Mesangial cell (primary cell): ENCODE results near the gene CCN6. TPM values are rescaled to one million over a fixed set of nuclear protein-coding genes. Genes with fewer than 3 reads are reported as not detected.

Source experiments
- total RNA-seq: library from RNA; depleted of rRNA; stranded (reverse); fragments of >200 nt; gene quantifications from 2 replicates; pipeline ENCODE4 v1.2.3, GENCODE V29; 2015

Gene CCN6
- total RNA-seq = 0.33 TPM in 1 of 2 replicates, not detected in the other

GRCh38 chr6:112054001-112054400 lies at the start of gene CCN6:
CCN6 (plus strand) TSS chr6:112054104; CDS start chr6:112054358, 254 bp downstream.

GRCh38 chr6:112087136-112087911 lies 33.4 kb downstream of the CCN6 start, which contains the start of the genes FAM229B and TUBE1:
FAM229B (plus strand) TSS chr6:112087591; CDS start chr6:112099284, 11,693 bp downstream.
TUBE1 (minus strand) TSS chr6:112087482; CDS start chr6:112087434, 48 bp downstream.

Other genes with a start within 250 kb of the CCN6 start
- 19.2 and 31.8 TPM in 2 replicates for gene FYN, start 180.7 kb upstream of the CCN6 start, total RNA-seq
- gene TUBE1, start 33.4 kb downstream of the CCN6 start, total RNA-seq = 10.6 and 13.7 TPM in 2 replicates
- 3.7 and 13.2 TPM in 2 replicates for gene FAM229B, start 33.5 kb downstream of the CCN6 start, total RNA-seq
- gene LAMA4, start 200.5 kb downstream of the CCN6 start, total RNA-seq = 2.8 and 8.5 TPM in 2 replicates